GM23338 (cell line): ENCODE data around the gene NEK6. TPM values are rescaled to one million over a fixed set of nuclear protein-coding genes. Genes with fewer than 3 reads are reported as not detected.

Experiments used
- ATAC-seq: fragments of 200-7000 bp; cut with Tn5 transposase; 3 replicates; pipeline ENCODE4 v1.9.1; 2020
- DNase-seq: peaks from one replicate; pipeline ENCODE4 v3.0.0-alpha.2; 2015; ENCODE audit warnings: low spot score
- H2AFZ ChIP-seq: fragments of 200-600 bp; sonication (generic); 2 replicates; pipeline ENCODE4 v1.8.0; 2016; ENCODE audit warnings: antibody characterized with exemption, mild to moderate bottlenecking, moderate library complexity
- H3F3A ChIP-seq: fragments of 200-600 bp; sonication (generic); replicated peaks from 2 replicates; pipeline ENCODE4 v1.8.0; 2017; ENCODE audit warnings: antibody characterized with exemption, mixed run types, low read depth
- H3K27ac ChIP-seq: fragments of 200-600 bp; sonication (generic); 2 replicates; pipeline ENCODE4 v1.6.1; 2016; ENCODE audit warnings: low read depth
- H3K27me3 ChIP-seq: fragments of 200-600 bp; sonication (generic); 2 replicates; pipeline ENCODE4 v1.8.0; 2016; ENCODE audit warnings: mild to moderate bottlenecking, mixed run types, moderate library complexity; ENCODE audit not compliant: insufficient read depth
- H3K36me3 ChIP-seq: fragments of 200-600 bp; sonication (generic); 2 replicates; pipeline ENCODE4 v1.8.0; 2016; ENCODE audit warnings: mild to moderate bottlenecking; ENCODE audit not compliant: insufficient read depth
- H3K4me1 ChIP-seq: fragments of 200-600 bp; sonication (generic); 2 replicates; pipeline ENCODE4 v1.8.0; 2016; ENCODE audit warnings: mild to moderate bottlenecking, moderate library complexity; ENCODE audit not compliant: insufficient read depth
- H3K4me2 ChIP-seq: fragments of 200-600 bp; sonication (generic); 2 replicates; pipeline ENCODE4 v1.7.1; 2017; ENCODE audit warnings: mixed run types
- H3K4me3 ChIP-seq: fragments of 200-600 bp; sonication (generic); 2 replicates; pipeline ENCODE4 v1.6.1; 2016; ENCODE audit warnings: mixed run types
- H3K79me2 ChIP-seq: fragments of 200-600 bp; sonication (generic); replicated peaks from 2 replicates; pipeline ENCODE4 v1.8.0; 2017; ENCODE audit warnings: mild to moderate bottlenecking; ENCODE audit not compliant: insufficient read depth
- H3K9me2 ChIP-seq: fragments of 200-600 bp; sonication (generic); 2 replicates; pipeline ENCODE4 v1.8.0; 2017; ENCODE audit not compliant: insufficient read depth
- H4K20me1 ChIP-seq: fragments of 200-600 bp; sonication (generic); replicated peaks from 2 replicates; pipeline ENCODE4 v1.8.0; 2017; ENCODE audit warnings: mild to moderate bottlenecking; ENCODE audit not compliant: insufficient read depth
- H3K27ac Mint-ChIP-seq: 2 replicates; pipeline ENCODE4 v1.8.0; 2020; ENCODE audit warnings: inconsistent platforms, mild to moderate bottlenecking, moderate library complexity, mixed read lengths
- H3K27me3 Mint-ChIP-seq: 3 replicates; pipeline ENCODE4 v1.8.0; 2022; ENCODE audit warnings: low read depth, mild to moderate bottlenecking, moderate library complexity, mixed read lengths, inconsistent platforms; ENCODE audit not compliant: insufficient read depth, poor library complexity
- H3K36me3 Mint-ChIP-seq: 3 replicates; pipeline ENCODE4 v1.8.0; 2021; ENCODE audit warnings: low read depth, mild to moderate bottlenecking, inconsistent platforms, moderate library complexity, mixed read lengths
- H3K4me1 Mint-ChIP-seq: 3 replicates; pipeline ENCODE4 v1.8.0; 2020; ENCODE audit warnings: mild to moderate bottlenecking, inconsistent platforms, mixed read lengths
- H3K4me3 Mint-ChIP-seq: 3 replicates; pipeline ENCODE4 v1.8.0; 2021; ENCODE audit warnings: moderate library complexity, mild to moderate bottlenecking, inconsistent platforms, mixed read lengths
- H3K9me3 Mint-ChIP-seq: 3 replicates; pipeline ENCODE4 v1.8.0; 2020; ENCODE audit warnings: moderate library complexity, mild to moderate bottlenecking, inconsistent platforms, mixed read lengths
- EZH2 ChIP-seq: fragments of 200-600 bp; sonication (generic); IDR thresholded peaks from one replicate; pipeline ENCODE4 v1.8.0; 2017; ENCODE audit warnings: antibody characterized with exemption, mild to moderate bottlenecking, low read depth; ENCODE audit not compliant: unreplicated experiment
- POLR2AphosphoS5 ChIP-seq: IDR thresholded peaks from 2 replicates; pipeline ENCODE4 v1.6.1; 2016; ENCODE audit warnings: antibody characterized with exemption, low read depth
- REST ChIP-seq: IDR thresholded peaks from one replicate; pipeline ENCODE4 v1.6.1; 2018; ENCODE audit warnings: antibody characterized with exemption; ENCODE audit not compliant: unreplicated experiment
- STAT1 ChIP-seq: IDR thresholded peaks from one replicate; pipeline ENCODE4 v1.6.1; 2016; ENCODE audit warnings: antibody characterized with exemption; ENCODE audit not compliant: unreplicated experiment
- ZNF114 ChIP-seq: fragments of 250-450 bp; sonication (Bioruptor Pico); IDR thresholded peaks from 2 replicates; pipeline ENCODE4 v1.5.0; 2020; ENCODE audit warnings: mild to moderate bottlenecking, moderate library complexity
- ZNF331 ChIP-seq: fragments of 250-450 bp; sonication (Bioruptor Pico); IDR thresholded peaks from 2 replicates; pipeline ENCODE4 v1.5.0; 2020; ENCODE audit warnings: low read depth, mild to moderate bottlenecking, moderate library complexity
- ZNF462 ChIP-seq: fragments of 250-450 bp; sonication (Bioruptor Pico); IDR thresholded peaks from 2 replicates; pipeline ENCODE4 v1.5.0; 2020; ENCODE audit warnings: mild to moderate bottlenecking, moderate library complexity
- polyA plus RNA-seq: library from polyadenylated mRNA; unstranded; fragments of >200 nt; fragmentation: Nextera tagmentation; extraction: Ambion mirVana; gene quantifications from 2 replicates; pipeline ENCODE4 v1.2.1, GENCODE V29; 2016
- total RNA-seq: library from RNA; depleted of rRNA; stranded (reverse); fragments of >200 nt; shearing (Covaris generic); gene quantifications from 2 replicates; pipeline ENCODE4 v1.2.3, GENCODE V29; 2014

NEK6 gene
- total and polyA plus RNA-seq, 2 experiments from 2014 or later: 8.1 to 11.2 TPM

GRCh38 chr9:124302921-124303320, 45.2 kb downstream of the NEK6 start (continued):
- TF ChIP-seq ZNF462 (CRISPR knock-in tag) (no peak), POLR2AphosphoS5 (no peak), STAT1 (no peak), ZNF114 (CRISPR knock-in tag) (no peak), REST (no peak)

DNA sequence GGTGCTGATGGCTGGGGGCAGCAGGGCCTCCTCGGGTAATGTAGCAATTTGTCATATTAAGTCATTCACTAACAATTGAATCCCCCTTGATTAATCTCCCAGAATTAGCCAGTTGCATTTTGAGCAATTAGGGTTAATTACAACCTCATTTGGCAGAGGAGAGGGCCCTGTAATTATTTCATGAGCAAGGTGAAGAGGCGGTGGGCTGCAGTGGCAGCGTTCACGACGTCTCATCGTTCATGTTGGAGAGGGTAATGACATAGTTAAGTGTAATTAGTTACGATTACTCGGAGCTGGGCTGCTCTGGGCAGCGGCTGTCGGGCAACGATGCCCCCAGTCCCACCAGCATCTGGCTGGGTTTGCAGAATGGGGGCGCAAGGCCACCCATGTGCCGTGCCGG, 46.0 kb downstream of the NEK6 start:
- Mint-ChIP-seq H3K36me3 (no peaks in the 10 kb centered on the region), H3K27ac (no peak overlapping the region), H3K4me3 (no peak overlapping the region), H3K9me3 (no peaks in the 10 kb centered on the region), H3K4me1 (peaks cover 8% of the 10 kb centered on the region), H3K27me3 (peaks cover 8% of the 10 kb centered on the region)
- Histone ChIP-seq H3K36me3 (no peaks in the 10 kb centered on the region), H3K4me3 (no peak overlapping the region), H3F3A (no peaks in the 10 kb centered on the region), H4K20me1 (no peaks in the 10 kb centered on the region), H2AFZ (no peak overlapping the region), H3K79me2 (no peaks in the 10 kb centered on the region), H3K4me2 (no peak overlapping the region), H3K4me1 (no peaks in the 10 kb centered on the region), H3K27ac (no peak overlapping the region), H3K27me3 (no peaks in the 10 kb centered on the region), H3K9me2 (no peaks in the 10 kb centered on the region)
- DNase-seq: no peak
- no peak for ATAC-seq
- no peak for TF ChIP-seq ZNF114 (CRISPR knock-in tag)
- TF ChIP-seq ZNF331 (CRISPR knock-in tag): no peak
- TF ChIP-seq EZH2: no peak
